HCT116 (cell line): ENCODE measurements around the gene PEX6. TPM values are rescaled to one million over a fixed set of nuclear protein-coding genes. Genes with fewer than 3 reads are reported as not detected.

Experiments used
- ATAC-seq: fragments of 200-7000 bp; cut with Tn5 transposase; 2 replicates; pipeline ENCODE4 v1.9.1; 2020; ENCODE audit warnings: mild to moderate bottlenecking, moderate library complexity
- BruUV-seq: library from RNA; stranded (reverse); fragments of 400-500 nt; replicated peaks from 2 replicates; lab custom pipeline; 2021; lab: Mats Ljungman, UMichigan
- CTCF ChIA-PET: fragments of 300-600 bp; sonication (Branson Sonifier 250); formaldehyde crosslinking; loops from one replicate; lab custom pipeline; 2021; ENCODE audit warnings: antibody characterized with exemption; lab: Charles Lee
- POLR2A ChIA-PET: fragments of 300-600, 350-600 bp; sonication (Branson Sonifier 250); formaldehyde crosslinking; loops from one replicate; lab custom pipeline; 2021; ENCODE audit warnings: antibody characterized with exemption; lab: Charles Lee
- RAD21 ChIA-PET, 2 experiments: fragments of 300-600 bp; sonication (Branson Sonifier 250); formaldehyde crosslinking; loops; one replicate each; lab custom pipeline; 2023; ENCODE audit warnings: low total read pairs in 2 of 2; ENCODE audit not compliant: uncharacterized antibody in 2 of 2, unreplicated experiment in 2 of 2, low non-redundant PET in 1 of 2; lab: Charles Lee
- DNase-seq: peaks from one replicate; pipeline ENCODE4 v3.0.0-alpha.2; 2010; ENCODE audit warnings: low read depth, low spot score
- H2AFZ ChIP-seq: fragments of 200-600 bp; shearing (Covaris generic), sonication (generic); 2 replicates; pipeline ENCODE4 v1.6.1; 2017; ENCODE audit warnings: low read depth, mixed run types, mixed read lengths, antibody characterized with exemption, low read length; ENCODE audit not compliant: poor library complexity, severe bottlenecking
- H3K27ac ChIP-seq: 2 replicates; pipeline ENCODE4 v1.5.1; 2012; ENCODE audit warnings: low read depth, low read length
- H3K27me3 ChIP-seq: fragments of 200-600 bp; sonication (generic); 2 replicates; pipeline ENCODE4 v1.6.1; 2016; ENCODE audit warnings: mixed run types, low read length, mixed read lengths; ENCODE audit not compliant: insufficient read depth
- H3K36me3 ChIP-seq, 2 experiments: fragments of 200-500 bp in 1 of 2; fragments of 200-600 bp in 1 of 2; sonication (Bioruptor generic) in 1 of 2; sonication (generic) in 1 of 2; 2 replicates each; pipeline versions ENCODE4 v1.5.1 to v1.6.1; 2014 to 2016; ENCODE audit warnings: low read length in 2 of 2, inconsistent platforms in 1 of 2, mixed read lengths in 1 of 2, mixed run types in 1 of 2; ENCODE audit not compliant: insufficient read depth in 2 of 2, control insufficient read depth in 1 of 2
- H3K4me1 ChIP-seq, 2 experiments: fragments of 200-600 bp in 1 of 2; sonication (generic) in 1 of 2; 2 replicates each; pipeline versions ENCODE4 v1.5.1 to v1.6.1; 2012 to 2017; ENCODE audit warnings: low read length in 2 of 2, inconsistent platforms in 1 of 2, mild to moderate bottlenecking in 1 of 2, mixed read lengths in 1 of 2, mixed run types in 1 of 2, moderate library complexity in 1 of 2; ENCODE audit not compliant: insufficient read depth in 2 of 2, control insufficient read depth in 1 of 2
- H3K4me2 ChIP-seq: fragments of 200-600 bp; sonication (generic); 2 replicates; pipeline ENCODE4 v1.6.1; 2017; ENCODE audit warnings: mixed run types, low read length, mixed read lengths
- H3K4me3 ChIP-seq, 2 experiments: fragments of 200-600 bp in 1 of 2; sonication (generic) in 1 of 2; replicated peaks in 1 of 2; 2 replicates each; pipeline ENCODE4 v1.5.1; 2011 to 2016; ENCODE audit warnings: low read length in 2 of 2, control low read depth in 1 of 2, low read depth in 1 of 2, mild to moderate bottlenecking in 1 of 2, mixed read lengths in 1 of 2, mixed run types in 1 of 2
- H3K79me2 ChIP-seq: fragments of 200-600 bp; sonication (generic); 2 replicates; pipeline ENCODE4 v1.6.1; 2017; ENCODE audit warnings: mild to moderate bottlenecking, mixed run types, low read length, moderate library complexity, mixed read lengths; ENCODE audit not compliant: insufficient read depth
- H3K9ac ChIP-seq: fragments of 200-600 bp; sonication (generic); 2 replicates; pipeline ENCODE4 v1.6.1; 2016; ENCODE audit warnings: low read length, mixed read lengths
- H3K9me2 ChIP-seq: fragments of 200-600 bp; sonication (generic), shearing (Covaris generic); 2 replicates; pipeline ENCODE4 v1.6.1; 2017; ENCODE audit warnings: mixed run types, mild to moderate bottlenecking, moderate library complexity; ENCODE audit not compliant: insufficient read depth
- H3K9me3 ChIP-seq, 2 experiments: fragments of 200-500 bp in 1 of 2; fragments of 200-600 bp in 1 of 2; sonication (Bioruptor generic) in 1 of 2; sonication (generic) in 1 of 2; 2 replicates each; pipeline ENCODE4 v1.6.1; 2014 to 2017; ENCODE audit warnings: low read length in 2 of 2, mixed read lengths in 2 of 2, inconsistent platforms in 1 of 2, low read depth in 1 of 2, mild to moderate bottlenecking in 1 of 2, mixed run types in 1 of 2, moderate library complexity in 1 of 2; ENCODE audit not compliant: control insufficient read depth in 1 of 2, insufficient read depth in 1 of 2
- H4K20me1 ChIP-seq: fragments of 200-600 bp; sonication (generic), shearing (Covaris generic); 2 replicates; pipeline ENCODE4 v1.6.1; 2017; ENCODE audit warnings: mixed run types, mild to moderate bottlenecking, moderate library complexity; ENCODE audit not compliant: insufficient read depth
- CBX3 ChIP-seq: IDR thresholded peaks from 2 replicates; pipeline ENCODE4 v1.6.1; 2012; ENCODE audit warnings: low read depth
- CTCF ChIP-seq, 3 experiments: fragments of 200-600 bp in 1 of 3; sonication (generic) in 1 of 3; IDR thresholded peaks in 2 of 3; conservative IDR thresholded peaks in 1 of 3; 2 replicates each; pipeline ENCODE4 v1.5.1; 2012 to 2017; ENCODE audit warnings: low read depth in 2 of 3, low read length in 2 of 3, antibody characterized with exemption in 1 of 3, borderline replicate concordance in 1 of 3, control low read depth in 1 of 3, mild to moderate bottlenecking in 1 of 3, mixed read lengths in 1 of 3, mixed run types in 1 of 3, moderate library complexity in 1 of 3; ENCODE audit not compliant: insufficient read depth in 1 of 3
- EZH2 ChIP-seq: fragments of 200-600 bp; sonication (generic); IDR thresholded peaks from 2 replicates; pipeline ENCODE4 v1.6.1; 2017; ENCODE audit warnings: antibody characterized with exemption, mixed run types
- SRF ChIP-seq: IDR thresholded peaks from 2 replicates; pipeline ENCODE4 v1.6.1; 2012; ENCODE audit warnings: low read depth
- ZNF274 ChIP-seq: fragments of 200-500 bp; sonication (Bioruptor generic); IDR thresholded peaks from 2 replicates; pipeline ENCODE4 v1.6.1; 2014; ENCODE audit warnings: mild to moderate bottlenecking, low read depth, low read length, inconsistent platforms
- intact Hi-C: fragments of 100-400 bp; cut with micrococcal nuclease; formaldehyde crosslinking; loops from 2 replicates; pipeline ENCODE4 v1.10.0; 2022
- total RNA-seq: library from RNA; stranded (reverse); gene quantifications from one replicate; pipeline ENCODE4 v1.2.1, GENCODE V29; 2021; ENCODE audit not compliant: unreplicated experiment

The PEX6 gene
- total RNA-seq, 1 experiment from 2014 or later = 21.4 TPM

- Histone ChIP-seq H2AFZ (no peak overlapping the region), H3K4me1 (peaks cover 7 to 20% of the 10 kb centered on the region in 2 experiments; a peak in 2 of 4 replicates), H3K4me3 (peak overlapping the region; percentile 91 to 99), H4K20me1 (no peaks in the 10 kb centered on the region), H3K9me3 (no peaks in the 10 kb centered on the region), H3K9ac (peak overlapping the region; percentile 84), H3K36me3 (peaks cover 34 to 37% of the 10 kb centered on the region in 2 experiments; a peak in 3 of 4 replicates), H3K27ac (peak overlapping the region; percentile 52; the same call in 1 of the 2 replicates), H3K9me2 (no peaks in the 10 kb centered on the region), H3K79me2 (peaks cover 46% of the 10 kb centered on the region), H3K27me3 (no peaks in the 10 kb centered on the region), H3K4me2 (peak overlapping the region; percentile 79)
- ATAC-seq (no peak), DNase-seq (no peak)
- POLR2A ChIA-PET = no interaction called here
- intact Hi-C loops = loop anchor here (5.0 kb wide), 2 partner anchors 45 to 255 kb away; partner anchors contain the start of genes KLC4 and MRPL2
- CTCF ChIA-PET = no interaction called here
- no TSS peak for BruUV-seq
- TF ChIP-seq EZH2 (no peak), CBX3 (no peak), SRF (no peak), CTCF (IDR thresholded peaks at IDR 0.05 in 2 of 3, conservative IDR thresholded peaks at IDR 0.05 in 1 of 3; ENCODE audit: borderline replicate concordance in 1 of 3, insufficient read depth in 1 of 3, low read depth in 2 of 3, low read length in 2 of 3) (no peak), ZNF274 (no peak)
- RAD21 ChIA-PET = no interaction called here
Observed at GRCh38 chr6:43012364-43012763, 33.4 kb upstream of the PEX6 start.

GRCh38 chr6:43011207-43011606 lies 32.2 kb upstream of the PEX6 start:
- no peak for DNase-seq
- no peak for ATAC-seq
- RAD21 ChIA-PET = no interaction called here
- no TSS peak for BruUV-seq
- Histone ChIP-seq H4K20me1 (no peaks in the 10 kb centered on the region), H2AFZ (no peak overlapping the region), H3K9ac (no peak overlapping the region), H3K4me1 (peaks cover 7 to 20% of the 10 kb centered on the region in 2 experiments; a peak in 2 of 4 replicates), H3K4me3 (no peak overlapping the region), H3K9me2 (no peaks in the 10 kb centered on the region), H3K4me2 (no peak overlapping the region), H3K9me3 (no peaks in the 10 kb centered on the region), H3K27ac (no peak overlapping the region), H3K36me3 (peaks cover 36 to 37% of the 10 kb centered on the region in 2 experiments; a peak in 3 of 4 replicates), H3K79me2 (peaks cover 34% of the 10 kb centered on the region), H3K27me3 (no peaks in the 10 kb centered on the region)
- intact Hi-C loops = loop anchor here (5.0 kb wide), 2 partner anchors 46 to 254 kb away; partner anchors contain the start of genes KLC4 and MRPL2
- no peak for TF ChIP-seq SRF
- peak in 1 of 3 experiments; percentile 8; a peak in 1 of 6 replicates for TF ChIP-seq CTCF (IDR thresholded peaks at IDR 0.05 in 2 of 3, conservative IDR thresholded peaks at IDR 0.05 in 1 of 3; ENCODE audit: borderline replicate concordance in 1 of 3, insufficient read depth in 1 of 3, low read depth in 2 of 3, low read length in 2 of 3)
- POLR2A ChIA-PET = no interaction called here
- CTCF ChIA-PET = no interaction called here
